ENCODE results near the gene SDE2.
"Not testable (repeated sequence)": the region's sequence is repeated elsewhere in the genome, so short reads cannot be mapped to it uniquely, and the experiment has no call there.

Gene SDE2

GRCh38 chr1:225941187-225941941 is 57.8 kb downstream of the SDE2 start, which contains the start of gene LEFTY2:
Gene LEFTY2 (minus strand): TSS chr1:225941220. CDS start chr1:225941140, 80 bp downstream.
- DNase-seq = no peak

- no peak for DNase-seq
Observed at GRCh38 chr1:225940385-225941151, 58.6 kb downstream of the SDE2 start.

- not testable (repeated sequence) for DNase-seq
Observed at GRCh38 chr1:225939939-225940310, 59.2 kb downstream of the SDE2 start.

GRCh38 chr1:225939097-225939938 is 59.8 kb downstream of the SDE2 start:
- DNase-seq = not testable (repeated sequence)

- DNase-seq = no peak
Observed at GRCh38 chr1:225937048-225937968, 61.8 kb downstream of the SDE2 start.

- no peak for DNase-seq
Observed at GRCh38 chr1:225936523-225936922, 62.6 kb downstream of the SDE2 start.

- not testable (repeated sequence) for DNase-seq
Observed at GRCh38 chr1:225936086-225936485, 63.1 kb downstream of the SDE2 start.

GRCh38 chr1:225934711-225935110 is 64.4 kb downstream of the SDE2 start:
- DNase-seq = no peak

GRCh38 chr1:225933072-225933471 is 66.1 kb downstream of the SDE2 start:
- DNase-seq = no peak
